H1 (cell line): ENCODE results near the gene P3H3. TPM values are rescaled to one million over a fixed set of nuclear protein-coding genes. Genes with fewer than 3 reads are reported as not detected.

ENCODE experiments used
- GTF2F1 ChIP-seq: IDR thresholded peaks from 2 replicates; pipeline ENCODE4 v1.6.1; 2012; ENCODE audit warnings: low read depth, low read length, improper control_type of control experiment, borderline replicate concordance
- KDM1A ChIP-seq: fragments of 200-600, 300-600 bp; sonication (generic); IDR thresholded peaks from 2 replicates; pipeline ENCODE4 v1.7.1; 2016; ENCODE audit warnings: mild to moderate bottlenecking, low read length, borderline replicate concordance
- NRF1 ChIP-seq: IDR thresholded peaks from 2 replicates; pipeline ENCODE4 v1.6.1; 2011; ENCODE audit warnings: mild to moderate bottlenecking, low read depth, low read length, improper control_type of control experiment
- SP2 ChIP-seq: IDR thresholded peaks from 2 replicates; pipeline ENCODE4 v1.6.1; 2012; ENCODE audit warnings: mild to moderate bottlenecking, low read length, inconsistent platforms
- polyA plus RNA-seq, 7 experiments: library from polyadenylated mRNA; depleted of rRNA in 3 of 7; stranded (reverse) in 5 of 7; unstranded in 2 of 7; fragments of >200 nt in 5 of 7; fragments of 200-250 nt in 2 of 7; gene quantifications; 1 replicate in 5 of 7; 2 replicates in 1 of 7; 4 replicates in 1 of 7; pipeline versions ENCODE4 v1.2.1 to v1.2.3, GENCODE V29; 2011 to 2013; ENCODE audit warnings: missing spikeins in 2 of 7, mixed read lengths in 2 of 7
- total RNA-seq: library from RNA; stranded (reverse); fragmentation: NEBNext Ultra II Directional; extraction: Animal tissue kit (Norgen Biotek cat#: 25700); gene quantifications from 2 replicates; pipeline ENCODE4 v1.2.1, GENCODE V29; 2021
- TF ChIP-seq, protein P1 (sequence below): fragments of 300-600 bp; sonication (generic); IDR thresholded peaks from 2 replicates; pipeline ENCODE4 v1.7.1; 2012; ENCODE audit warnings: low read length, moderate library complexity, mild to moderate bottlenecking, inconsistent platforms; ENCODE audit not compliant: insufficient replicate concordance

Gene P3H3
- total and polyA plus RNA-seq, 2 of the 8 experiments (the other 6 are each of a cell fraction or from before 2014, with no cell fraction given): 22.9 to 43.5 TPM

- TF ChIP-seq, protein P1, sequence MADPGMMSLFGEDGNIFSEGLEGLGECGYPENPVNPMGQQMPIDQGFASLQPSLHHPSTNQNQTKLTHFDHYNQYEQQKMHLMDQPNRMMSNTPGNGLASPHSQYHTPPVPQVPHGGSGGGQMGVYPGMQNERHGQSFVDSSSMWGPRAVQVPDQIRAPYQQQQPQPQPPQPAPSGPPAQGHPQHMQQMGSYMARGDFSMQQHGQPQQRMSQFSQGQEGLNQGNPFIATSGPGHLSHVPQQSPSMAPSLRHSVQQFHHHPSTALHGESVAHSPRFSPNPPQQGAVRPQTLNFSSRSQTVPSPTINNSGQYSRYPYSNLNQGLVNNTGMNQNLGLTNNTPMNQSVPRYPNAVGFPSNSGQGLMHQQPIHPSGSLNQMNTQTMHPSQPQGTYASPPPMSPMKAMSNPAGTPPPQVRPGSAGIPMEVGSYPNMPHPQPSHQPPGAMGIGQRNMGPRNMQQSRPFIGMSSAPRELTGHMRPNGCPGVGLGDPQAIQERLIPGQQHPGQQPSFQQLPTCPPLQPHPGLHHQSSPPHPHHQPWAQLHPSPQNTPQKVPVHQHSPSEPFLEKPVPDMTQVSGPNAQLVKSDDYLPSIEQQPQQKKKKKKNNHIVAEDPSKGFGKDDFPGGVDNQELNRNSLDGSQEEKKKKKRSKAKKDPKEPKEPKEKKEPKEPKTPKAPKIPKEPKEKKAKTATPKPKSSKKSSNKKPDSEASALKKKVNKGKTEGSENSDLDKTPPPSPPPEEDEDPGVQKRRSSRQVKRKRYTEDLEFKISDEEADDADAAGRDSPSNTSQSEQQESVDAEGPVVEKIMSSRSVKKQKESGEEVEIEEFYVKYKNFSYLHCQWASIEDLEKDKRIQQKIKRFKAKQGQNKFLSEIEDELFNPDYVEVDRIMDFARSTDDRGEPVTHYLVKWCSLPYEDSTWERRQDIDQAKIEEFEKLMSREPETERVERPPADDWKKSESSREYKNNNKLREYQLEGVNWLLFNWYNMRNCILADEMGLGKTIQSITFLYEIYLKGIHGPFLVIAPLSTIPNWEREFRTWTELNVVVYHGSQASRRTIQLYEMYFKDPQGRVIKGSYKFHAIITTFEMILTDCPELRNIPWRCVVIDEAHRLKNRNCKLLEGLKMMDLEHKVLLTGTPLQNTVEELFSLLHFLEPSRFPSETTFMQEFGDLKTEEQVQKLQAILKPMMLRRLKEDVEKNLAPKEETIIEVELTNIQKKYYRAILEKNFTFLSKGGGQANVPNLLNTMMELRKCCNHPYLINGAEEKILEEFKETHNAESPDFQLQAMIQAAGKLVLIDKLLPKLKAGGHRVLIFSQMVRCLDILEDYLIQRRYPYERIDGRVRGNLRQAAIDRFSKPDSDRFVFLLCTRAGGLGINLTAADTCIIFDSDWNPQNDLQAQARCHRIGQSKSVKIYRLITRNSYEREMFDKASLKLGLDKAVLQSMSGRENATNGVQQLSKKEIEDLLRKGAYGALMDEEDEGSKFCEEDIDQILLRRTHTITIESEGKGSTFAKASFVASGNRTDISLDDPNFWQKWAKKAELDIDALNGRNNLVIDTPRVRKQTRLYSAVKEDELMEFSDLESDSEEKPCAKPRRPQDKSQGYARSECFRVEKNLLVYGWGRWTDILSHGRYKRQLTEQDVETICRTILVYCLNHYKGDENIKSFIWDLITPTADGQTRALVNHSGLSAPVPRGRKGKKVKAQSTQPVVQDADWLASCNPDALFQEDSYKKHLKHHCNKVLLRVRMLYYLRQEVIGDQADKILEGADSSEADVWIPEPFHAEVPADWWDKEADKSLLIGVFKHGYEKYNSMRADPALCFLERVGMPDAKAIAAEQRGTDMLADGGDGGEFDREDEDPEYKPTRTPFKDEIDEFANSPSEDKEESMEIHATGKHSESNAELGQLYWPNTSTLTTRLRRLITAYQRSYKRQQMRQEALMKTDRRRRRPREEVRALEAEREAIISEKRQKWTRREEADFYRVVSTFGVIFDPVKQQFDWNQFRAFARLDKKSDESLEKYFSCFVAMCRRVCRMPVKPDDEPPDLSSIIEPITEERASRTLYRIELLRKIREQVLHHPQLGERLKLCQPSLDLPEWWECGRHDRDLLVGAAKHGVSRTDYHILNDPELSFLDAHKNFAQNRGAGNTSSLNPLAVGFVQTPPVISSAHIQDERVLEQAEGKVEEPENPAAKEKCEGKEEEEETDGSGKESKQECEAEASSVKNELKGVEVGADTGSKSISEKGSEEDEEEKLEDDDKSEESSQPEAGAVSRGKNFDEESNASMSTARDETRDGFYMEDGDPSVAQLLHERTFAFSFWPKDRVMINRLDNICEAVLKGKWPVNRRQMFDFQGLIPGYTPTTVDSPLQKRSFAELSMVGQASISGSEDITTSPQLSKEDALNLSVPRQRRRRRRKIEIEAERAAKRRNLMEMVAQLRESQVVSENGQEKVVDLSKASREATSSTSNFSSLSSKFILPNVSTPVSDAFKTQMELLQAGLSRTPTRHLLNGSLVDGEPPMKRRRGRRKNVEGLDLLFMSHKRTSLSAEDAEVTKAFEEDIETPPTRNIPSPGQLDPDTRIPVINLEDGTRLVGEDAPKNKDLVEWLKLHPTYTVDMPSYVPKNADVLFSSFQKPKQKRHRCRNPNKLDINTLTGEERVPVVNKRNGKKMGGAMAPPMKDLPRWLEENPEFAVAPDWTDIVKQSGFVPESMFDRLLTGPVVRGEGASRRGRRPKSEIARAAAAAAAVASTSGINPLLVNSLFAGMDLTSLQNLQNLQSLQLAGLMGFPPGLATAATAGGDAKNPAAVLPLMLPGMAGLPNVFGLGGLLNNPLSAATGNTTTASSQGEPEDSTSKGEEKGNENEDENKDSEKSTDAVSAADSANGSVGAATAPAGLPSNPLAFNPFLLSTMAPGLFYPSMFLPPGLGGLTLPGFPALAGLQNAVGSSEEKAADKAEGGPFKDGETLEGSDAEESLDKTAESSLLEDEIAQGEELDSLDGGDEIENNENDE: no peak
- no peak for TF ChIP-seq KDM1A
- TF ChIP-seq GTF2F1: no peak
- no peak for TF ChIP-seq NRF1
- no peak for TF ChIP-seq SP2
These were observed 33.1 kb upstream of the P3H3 start (continued) for GRCh38 chr12:6795088-6795487.
